ENCODE data around the gene COMP. TPM values are rescaled to one million over a fixed set of nuclear protein-coding genes. Genes with fewer than 3 reads are reported as not detected.

The COMP gene
- total RNA-seq, 1 experiment from 2014 or later, result not detected

DNA sequence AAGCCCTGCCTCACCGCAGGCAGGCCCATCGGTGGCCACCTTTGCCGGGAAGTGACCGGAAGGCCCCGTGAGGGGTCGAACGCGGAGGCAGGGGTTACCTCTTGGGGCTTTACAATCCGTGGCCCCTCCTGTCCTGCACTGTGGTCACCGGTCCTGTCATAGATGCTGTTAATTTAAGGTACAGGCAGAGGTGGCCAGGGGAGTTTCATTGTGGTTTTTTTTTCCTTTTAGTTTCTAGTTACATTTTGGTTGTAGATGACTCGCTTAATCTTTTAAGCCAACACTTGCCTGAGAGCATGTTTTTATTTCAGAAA, 13.1 kb downstream of the COMP start:
- no peaks in the 10 kb centered on the region for H3K9me2 ChIP-seq (ENCODE audit: insufficient read depth)
- H3K4me2 ChIP-seq (ENCODE audit: low read length), result no peak overlapping the region
- ATAC-seq, result no peak
- ChIA-PET CTCF (no interaction called here), RAD21 (ENCODE audit: low non-redundant PET in 1 of 2, low total read pairs in 2 of 2, uncharacterized antibody in 2 of 2, unreplicated experiment in 2 of 2) (no interaction called here), POLR2A (no interaction called here)
- no peaks in the 10 kb centered on the region for H3K9me3 ChIP-seq (ENCODE audit: control insufficient read depth in 1 of 2, insufficient read depth in 1 of 2, low read depth in 1 of 2, low read length in 2 of 2)
- no peaks in the 10 kb centered on the region for H3K27me3 ChIP-seq (ENCODE audit: insufficient read depth, low read length)
- no peaks in the 10 kb centered on the region for H4K20me1 ChIP-seq (ENCODE audit: insufficient read depth)
- H2AFZ ChIP-seq (ENCODE audit: low read depth, low read length, poor library complexity, severe bottlenecking), result no peak overlapping the region
- H3K4me1 ChIP-seq (ENCODE audit: control insufficient read depth in 1 of 2, insufficient read depth in 2 of 2, low read length in 2 of 2), result peaks cover 0 to 14% of the 10 kb centered on the region in 2 experiments; a peak in 2 of 4 replicates
- BruUV-seq (replicated peaks), result no TSS peak
- DNase-seq (ENCODE audit: low read depth, low spot score), result no peak
- no peak overlapping the region for H3K27ac ChIP-seq (ENCODE audit: low read depth, low read length)
- intact Hi-C loops (cut with micrococcal nuclease), result no loop called here
- TF ChIP-seq YY1 (IDR thresholded peaks at IDR 0.05; ENCODE audit: extremely low read depth, insufficient replicate concordance, low read depth, low read length) (no peak), TCF7L2 (IDR thresholded peaks at IDR 0.05; ENCODE audit: borderline replicate concordance, extremely low read depth, insufficient read depth, insufficient read length) (no peak), ZNF274 (IDR thresholded peaks at IDR 0.05; ENCODE audit: low read depth, low read length) (no peak), FOSL1 (IDR thresholded peaks at IDR 0.05; ENCODE audit: low read depth) (no peak), EZH2 (IDR thresholded peaks at IDR 0.05) (no peak), EGR1 (IDR thresholded peaks at IDR 0.05; ENCODE audit: low read depth) (no peak), RAD21 (IDR thresholded peaks at IDR 0.05; ENCODE audit: low read depth) (no peak), ELF1 (IDR thresholded peaks at IDR 0.05; ENCODE audit: borderline replicate concordance, low read depth) (no peak), CBX3 (IDR thresholded peaks at IDR 0.05; ENCODE audit: low read depth) (no peak), ZFX (IDR thresholded peaks at IDR 0.05) (no peak), JUND (IDR thresholded peaks at IDR 0.05) (no peak), SIN3A (IDR thresholded peaks at IDR 0.05; ENCODE audit: low read depth) (no peak)
- TF ChIP-seq, protein P1, sequence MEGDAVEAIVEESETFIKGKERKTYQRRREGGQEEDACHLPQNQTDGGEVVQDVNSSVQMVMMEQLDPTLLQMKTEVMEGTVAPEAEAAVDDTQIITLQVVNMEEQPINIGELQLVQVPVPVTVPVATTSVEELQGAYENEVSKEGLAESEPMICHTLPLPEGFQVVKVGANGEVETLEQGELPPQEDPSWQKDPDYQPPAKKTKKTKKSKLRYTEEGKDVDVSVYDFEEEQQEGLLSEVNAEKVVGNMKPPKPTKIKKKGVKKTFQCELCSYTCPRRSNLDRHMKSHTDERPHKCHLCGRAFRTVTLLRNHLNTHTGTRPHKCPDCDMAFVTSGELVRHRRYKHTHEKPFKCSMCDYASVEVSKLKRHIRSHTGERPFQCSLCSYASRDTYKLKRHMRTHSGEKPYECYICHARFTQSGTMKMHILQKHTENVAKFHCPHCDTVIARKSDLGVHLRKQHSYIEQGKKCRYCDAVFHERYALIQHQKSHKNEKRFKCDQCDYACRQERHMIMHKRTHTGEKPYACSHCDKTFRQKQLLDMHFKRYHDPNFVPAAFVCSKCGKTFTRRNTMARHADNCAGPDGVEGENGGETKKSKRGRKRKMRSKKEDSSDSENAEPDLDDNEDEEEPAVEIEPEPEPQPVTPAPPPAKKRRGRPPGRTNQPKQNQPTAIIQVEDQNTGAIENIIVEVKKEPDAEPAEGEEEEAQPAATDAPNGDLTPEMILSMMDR (IDR thresholded peaks at IDR 0.05 in 2 of 3, conservative IDR thresholded peaks at IDR 0.05 in 1 of 3; ENCODE audit: borderline replicate concordance in 1 of 3, insufficient read depth in 1 of 3, low read depth in 2 of 3, low read length in 2 of 3), result no peak
- TF ChIP-seq, protein P2, sequence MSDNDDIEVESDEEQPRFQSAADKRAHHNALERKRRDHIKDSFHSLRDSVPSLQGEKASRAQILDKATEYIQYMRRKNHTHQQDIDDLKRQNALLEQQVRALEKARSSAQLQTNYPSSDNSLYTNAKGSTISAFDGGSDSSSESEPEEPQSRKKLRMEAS (IDR thresholded peaks at IDR 0.05), result no peak
- TF ChIP-seq, protein P3, sequence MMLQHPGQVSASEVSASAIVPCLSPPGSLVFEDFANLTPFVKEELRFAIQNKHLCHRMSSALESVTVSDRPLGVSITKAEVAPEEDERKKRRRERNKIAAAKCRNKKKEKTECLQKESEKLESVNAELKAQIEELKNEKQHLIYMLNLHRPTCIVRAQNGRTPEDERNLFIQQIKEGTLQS (IDR thresholded peaks at IDR 0.05), result no peak
- H3K79me2 ChIP-seq (ENCODE audit: insufficient read depth, low read length), result no peaks in the 10 kb centered on the region
- no peak overlapping the region for H3K9ac ChIP-seq (ENCODE audit: low read length)
- no peaks in the 10 kb centered on the region for H3K36me3 ChIP-seq (ENCODE audit: control insufficient read depth in 1 of 2, insufficient read depth in 2 of 2, low read length in 2 of 2)
- H3K4me3 ChIP-seq (replicated peaks in 1 of 2; ENCODE audit: low read depth in 1 of 2, low read length in 2 of 2), result no peak overlapping the region

Data from HCT116 (cell line).